ENCODE measurements around the gene UFC1. TPM values are rescaled to one million over a fixed set of nuclear protein-coding genes. Genes with fewer than 3 reads are reported as not detected.
A peak's percentile ranks its signal among the peaks of the same experiment; 100 is the strongest.

The UFC1 gene
- total RNA-seq, 4 donors from 2014 or later: 42.0 to 100 (median 82.5) TPM

DNA sequence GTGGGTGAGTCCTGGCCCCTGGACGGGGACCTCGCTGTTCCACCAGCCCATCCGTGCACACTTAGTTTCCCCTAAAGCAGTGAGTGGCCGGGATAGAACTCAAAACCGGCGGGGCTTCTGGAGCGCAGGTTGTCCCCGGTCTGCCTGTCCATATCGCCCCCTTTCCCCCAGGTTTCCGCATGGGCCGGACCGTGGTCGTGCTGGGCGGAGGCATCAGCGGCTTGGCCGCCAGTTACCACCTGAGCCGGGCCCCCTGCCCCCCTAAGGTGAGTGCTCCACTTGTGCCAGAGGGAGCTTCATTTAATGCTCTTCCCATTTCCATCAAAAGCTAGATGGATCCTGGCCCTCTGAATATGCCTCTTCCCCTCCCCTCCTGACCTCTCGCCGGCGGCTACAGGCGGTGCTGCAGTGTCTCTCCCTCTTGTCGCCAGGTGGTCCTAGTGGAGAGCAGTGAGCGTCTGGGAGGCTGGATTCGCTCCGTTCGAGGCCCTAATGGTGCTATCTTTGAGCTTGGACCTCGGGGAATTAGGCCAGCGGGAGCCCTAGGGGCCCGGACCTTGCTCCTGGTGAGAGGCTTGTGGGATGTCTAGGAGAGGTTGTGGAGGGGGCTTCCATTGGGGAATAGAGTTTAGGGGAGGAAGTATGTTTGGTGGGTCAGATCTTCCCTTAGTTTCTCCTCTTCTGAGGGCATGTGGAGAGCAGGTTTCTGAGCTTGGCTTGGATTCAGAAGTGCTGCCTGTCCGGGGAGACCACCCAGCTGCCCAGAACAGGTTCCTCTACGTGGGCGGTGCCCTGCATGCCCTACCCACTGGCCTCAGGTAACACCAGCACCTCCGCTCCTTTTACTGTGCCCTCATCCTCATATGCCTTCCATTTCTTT, 13.1 kb downstream of the UFC1 start:
- intact Hi-C loops (cut with DNase I; ENCODE audit: low total_unique reads): no loop called here
- 4 to 5% methylated on average over 33 of the region's 33 CpGs for WGBS, 2 donors
- peak overlapping the region; percentile 59 for H3K4me3 ChIP-seq (ENCODE audit: low read depth, poor library complexity, severe bottlenecking)
- TF ChIP-seq POLR2A (IDR thresholded peaks at IDR 0.05): no peak
- TF ChIP-seq, protein P1, sequence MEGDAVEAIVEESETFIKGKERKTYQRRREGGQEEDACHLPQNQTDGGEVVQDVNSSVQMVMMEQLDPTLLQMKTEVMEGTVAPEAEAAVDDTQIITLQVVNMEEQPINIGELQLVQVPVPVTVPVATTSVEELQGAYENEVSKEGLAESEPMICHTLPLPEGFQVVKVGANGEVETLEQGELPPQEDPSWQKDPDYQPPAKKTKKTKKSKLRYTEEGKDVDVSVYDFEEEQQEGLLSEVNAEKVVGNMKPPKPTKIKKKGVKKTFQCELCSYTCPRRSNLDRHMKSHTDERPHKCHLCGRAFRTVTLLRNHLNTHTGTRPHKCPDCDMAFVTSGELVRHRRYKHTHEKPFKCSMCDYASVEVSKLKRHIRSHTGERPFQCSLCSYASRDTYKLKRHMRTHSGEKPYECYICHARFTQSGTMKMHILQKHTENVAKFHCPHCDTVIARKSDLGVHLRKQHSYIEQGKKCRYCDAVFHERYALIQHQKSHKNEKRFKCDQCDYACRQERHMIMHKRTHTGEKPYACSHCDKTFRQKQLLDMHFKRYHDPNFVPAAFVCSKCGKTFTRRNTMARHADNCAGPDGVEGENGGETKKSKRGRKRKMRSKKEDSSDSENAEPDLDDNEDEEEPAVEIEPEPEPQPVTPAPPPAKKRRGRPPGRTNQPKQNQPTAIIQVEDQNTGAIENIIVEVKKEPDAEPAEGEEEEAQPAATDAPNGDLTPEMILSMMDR (IDR thresholded peaks at IDR 0.05): no peak
- no peak for DNase-seq (ENCODE audit: low spot score in 2 of 2)

DNA sequence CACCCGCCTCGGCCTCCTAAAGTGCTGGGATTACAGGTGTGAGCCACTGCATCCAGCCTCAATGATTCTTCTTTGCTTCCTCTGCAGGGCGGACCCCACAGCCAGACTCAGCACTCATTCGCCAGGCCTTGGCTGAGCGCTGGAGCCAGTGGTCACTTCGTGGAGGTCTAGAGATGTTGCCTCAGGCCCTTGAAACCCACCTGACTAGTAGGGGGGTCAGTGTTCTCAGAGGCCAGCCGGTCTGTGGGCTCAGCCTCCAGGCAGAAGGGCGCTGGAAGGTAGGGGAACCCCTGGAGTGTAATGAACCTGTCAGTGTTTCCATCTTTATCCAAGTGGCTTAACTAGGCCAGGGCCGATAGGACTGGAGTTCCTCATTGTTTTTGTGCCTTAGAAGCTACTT, 15.1 kb downstream of the UFC1 start:
- no peak for TF ChIP-seq POLR2A (IDR thresholded peaks at IDR 0.05)
- TF ChIP-seq, protein P1 (IDR thresholded peaks at IDR 0.05): no peak
- no peak overlapping the region for H3K4me3 ChIP-seq (ENCODE audit: low read depth, poor library complexity, severe bottlenecking)
- no peak for DNase-seq (ENCODE audit: low spot score in 2 of 2)
- 94% methylated on average over 9 of the region's 9 CpGs for WGBS, 2 donors
- intact Hi-C loops (cut with DNase I; ENCODE audit: low total_unique reads): no loop called here

DNA sequence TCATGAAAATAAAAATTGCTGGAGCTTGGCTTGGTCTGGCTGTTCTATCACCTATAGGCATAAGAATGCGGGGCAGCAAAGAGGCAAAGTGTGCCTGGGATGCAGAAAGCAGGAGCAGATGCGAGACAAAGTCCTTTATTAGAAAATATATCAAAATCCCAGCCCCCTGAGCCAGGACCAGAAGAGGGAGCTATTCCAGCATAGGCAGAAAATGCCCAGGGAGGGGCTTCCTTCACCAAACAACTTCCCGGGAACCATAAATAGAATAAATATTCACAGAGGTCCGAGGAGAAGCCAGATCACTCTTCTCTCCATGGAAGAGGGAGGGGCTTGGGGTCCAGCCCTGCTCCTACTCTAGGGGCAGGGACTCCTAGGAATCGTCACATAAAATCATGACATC, 17.4 kb downstream of the UFC1 start:
- TF ChIP-seq POLR2A (IDR thresholded peaks at IDR 0.05): no peak
- TF ChIP-seq, protein P1 (IDR thresholded peaks at IDR 0.05): no peak
- DNase-seq (ENCODE audit: low spot score in 2 of 2): no peak
- WGBS, 2 donors: 58% methylated on average over 5 of the region's 5 CpGs
- intact Hi-C loops (cut with DNase I; ENCODE audit: low total_unique reads): no loop called here
- no peak overlapping the region for H3K4me3 ChIP-seq (ENCODE audit: low read depth, poor library complexity, severe bottlenecking)

- 82 to 84% methylated on average over 12 of the region's 12 CpGs for WGBS, 2 donors
- H3K4me3 ChIP-seq (ENCODE audit: low read depth, poor library complexity, severe bottlenecking): no peak overlapping the region
- no peak for DNase-seq (ENCODE audit: low spot score in 2 of 2)
- TF ChIP-seq, protein P1 (IDR thresholded peaks at IDR 0.05): no peak
- no peak for TF ChIP-seq POLR2A (IDR thresholded peaks at IDR 0.05)
- intact Hi-C loops (cut with DNase I; ENCODE audit: low total_unique reads): no loop called here
These were observed 17.9 kb downstream of the UFC1 start for GRCh38 chr1:161171696-161172095.

DNA sequence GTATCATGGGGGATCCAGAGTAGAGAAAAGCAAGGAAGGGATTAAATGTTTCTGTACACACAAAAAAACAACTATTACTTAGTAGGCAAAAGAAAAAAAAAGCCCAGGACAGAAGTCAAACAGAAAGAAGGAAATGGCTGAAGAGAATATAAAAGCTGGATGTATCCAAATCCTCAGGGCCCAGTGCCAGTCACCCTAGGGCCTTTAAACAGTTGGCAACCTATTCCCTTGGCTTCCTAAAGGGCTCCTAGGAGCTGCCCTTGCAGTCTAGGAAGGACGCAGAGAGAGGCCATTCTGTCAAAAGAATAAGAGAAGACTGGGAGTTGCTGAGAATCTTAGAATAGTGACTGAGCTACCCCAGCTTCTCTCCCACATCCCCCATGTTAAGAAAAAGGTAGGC, 18.6 kb downstream of the UFC1 start:
- WGBS, 2 donors: 33 to 56% methylated on average over 1 of the region's 1 CpG
- intact Hi-C loops (cut with DNase I; ENCODE audit: low total_unique reads): no loop called here
- no peak for TF ChIP-seq POLR2A (IDR thresholded peaks at IDR 0.05)
- TF ChIP-seq, protein P1 (IDR thresholded peaks at IDR 0.05): no peak

More for the DNA sequence above, 18.6 kb downstream of the UFC1 start:
- no peak overlapping the region for H3K4me3 ChIP-seq (ENCODE audit: low read depth, poor library complexity, severe bottlenecking)
- no peak for DNase-seq (ENCODE audit: low spot score in 2 of 2)
